ENCODE results near the gene MROH8. TPM values are rescaled to one million over a fixed set of nuclear protein-coding genes. Genes with fewer than 3 reads are reported as not detected.
"Not testable (repeated sequence)": the region's sequence is repeated elsewhere in the genome, so short reads cannot be mapped to it uniquely, and the experiment has no call there.

Gene MROH8
- total and polyA plus RNA-seq, 2 donors from 2014 or later = 2.4 to 4.4 TPM

DNA sequence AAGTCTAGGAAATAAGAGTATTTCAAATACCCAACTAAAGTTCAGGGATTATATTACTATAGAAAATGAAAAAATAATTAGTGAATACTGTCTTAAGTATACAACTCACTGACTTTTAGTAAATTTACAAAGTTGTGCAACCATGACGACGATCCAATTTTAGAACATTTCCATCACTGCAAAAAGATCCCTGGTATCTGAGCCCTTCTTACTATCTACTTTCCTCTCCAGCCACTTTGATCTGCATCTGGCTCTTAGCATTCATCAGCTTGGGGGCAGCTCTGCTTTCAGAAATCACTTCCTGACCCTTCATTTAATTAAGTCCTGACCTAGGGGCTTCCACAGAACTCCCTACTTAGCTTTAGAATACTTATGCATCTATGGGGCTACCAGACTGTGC is 45.4 kb downstream of the MROH8 start:
- Histone ChIP-seq H3K27me3 (ENCODE audit: control insufficient read depth, insufficient read depth, low read length) (no peaks in the 10 kb centered on the region), H3K4me3 (ENCODE audit: low read length in 3 of 3) (no peak overlapping the region), H3K36me3 (ENCODE audit: control insufficient read depth in 2 of 3, insufficient read depth in 3 of 3, low read length in 3 of 3) (no peaks in the 10 kb centered on the region), H3K4me1 (ENCODE audit: control insufficient read depth in 2 of 3, insufficient read depth in 2 of 3, low read depth in 1 of 3, low read length in 3 of 3) (no peaks in the 10 kb centered on the region), H3K27ac (ENCODE audit: low read depth in 2 of 2, low read length in 2 of 2) (no peak overlapping the region), H3K9me3 (ENCODE audit: control insufficient read depth in 2 of 3, insufficient read depth in 1 of 3, low read length in 3 of 3) (no peaks in the 10 kb centered on the region), H3K9ac (ENCODE audit: low read length in 3 of 3) (no peak overlapping the region)
- TF ChIP-seq, protein P1, sequence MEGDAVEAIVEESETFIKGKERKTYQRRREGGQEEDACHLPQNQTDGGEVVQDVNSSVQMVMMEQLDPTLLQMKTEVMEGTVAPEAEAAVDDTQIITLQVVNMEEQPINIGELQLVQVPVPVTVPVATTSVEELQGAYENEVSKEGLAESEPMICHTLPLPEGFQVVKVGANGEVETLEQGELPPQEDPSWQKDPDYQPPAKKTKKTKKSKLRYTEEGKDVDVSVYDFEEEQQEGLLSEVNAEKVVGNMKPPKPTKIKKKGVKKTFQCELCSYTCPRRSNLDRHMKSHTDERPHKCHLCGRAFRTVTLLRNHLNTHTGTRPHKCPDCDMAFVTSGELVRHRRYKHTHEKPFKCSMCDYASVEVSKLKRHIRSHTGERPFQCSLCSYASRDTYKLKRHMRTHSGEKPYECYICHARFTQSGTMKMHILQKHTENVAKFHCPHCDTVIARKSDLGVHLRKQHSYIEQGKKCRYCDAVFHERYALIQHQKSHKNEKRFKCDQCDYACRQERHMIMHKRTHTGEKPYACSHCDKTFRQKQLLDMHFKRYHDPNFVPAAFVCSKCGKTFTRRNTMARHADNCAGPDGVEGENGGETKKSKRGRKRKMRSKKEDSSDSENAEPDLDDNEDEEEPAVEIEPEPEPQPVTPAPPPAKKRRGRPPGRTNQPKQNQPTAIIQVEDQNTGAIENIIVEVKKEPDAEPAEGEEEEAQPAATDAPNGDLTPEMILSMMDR (IDR thresholded peaks at IDR 0.05; ENCODE audit: borderline replicate concordance, extremely low read depth, insufficient read depth) = no peak
- DNase-seq = no peak
- no peak for FAIRE-seq
- intact Hi-C loops (cut with DNase I) = no loop called here

DNA sequence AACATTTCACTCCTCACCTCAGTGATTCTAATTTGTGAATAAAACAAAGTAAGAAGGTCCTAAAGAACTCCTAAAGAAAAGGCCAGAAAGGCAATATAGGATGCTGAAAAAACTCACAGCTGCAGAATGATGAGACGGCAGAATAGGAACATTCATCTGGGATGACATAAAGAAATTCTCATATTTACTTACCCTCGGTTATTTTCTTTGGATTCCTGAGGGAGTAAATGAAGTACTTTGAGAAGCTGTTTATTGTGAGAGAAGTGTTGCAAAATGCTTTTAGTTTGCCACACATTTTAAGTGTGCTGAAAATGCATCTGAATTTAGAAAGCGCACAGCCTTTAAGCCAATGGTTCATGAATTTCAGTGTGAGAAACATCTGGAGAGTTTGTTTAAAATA is 47.9 kb downstream of the MROH8 start:
- Histone ChIP-seq H3K36me3 (ENCODE audit: control insufficient read depth in 2 of 3, insufficient read depth in 3 of 3, low read length in 3 of 3) (no peaks in the 10 kb centered on the region), H3K27me3 (ENCODE audit: control insufficient read depth, insufficient read depth, low read length) (no peaks in the 10 kb centered on the region), H3K4me3 (ENCODE audit: low read length in 3 of 3) (no peak overlapping the region), H3K9me3 (ENCODE audit: control insufficient read depth in 2 of 3, insufficient read depth in 1 of 3, low read length in 3 of 3) (no peaks in the 10 kb centered on the region), H3K9ac (ENCODE audit: low read length in 3 of 3) (no peak overlapping the region), H3K4me1 (ENCODE audit: control insufficient read depth in 2 of 3, insufficient read depth in 2 of 3, low read depth in 1 of 3, low read length in 3 of 3) (no peaks in the 10 kb centered on the region), H3K27ac (ENCODE audit: low read depth in 2 of 2, low read length in 2 of 2) (no peak overlapping the region)
- no peak for FAIRE-seq
- intact Hi-C loops (cut with DNase I) = no loop called here
- TF ChIP-seq, protein P1 (IDR thresholded peaks at IDR 0.05; ENCODE audit: borderline replicate concordance, extremely low read depth, insufficient read depth) = no peak
- DNase-seq = no peak

DNA sequence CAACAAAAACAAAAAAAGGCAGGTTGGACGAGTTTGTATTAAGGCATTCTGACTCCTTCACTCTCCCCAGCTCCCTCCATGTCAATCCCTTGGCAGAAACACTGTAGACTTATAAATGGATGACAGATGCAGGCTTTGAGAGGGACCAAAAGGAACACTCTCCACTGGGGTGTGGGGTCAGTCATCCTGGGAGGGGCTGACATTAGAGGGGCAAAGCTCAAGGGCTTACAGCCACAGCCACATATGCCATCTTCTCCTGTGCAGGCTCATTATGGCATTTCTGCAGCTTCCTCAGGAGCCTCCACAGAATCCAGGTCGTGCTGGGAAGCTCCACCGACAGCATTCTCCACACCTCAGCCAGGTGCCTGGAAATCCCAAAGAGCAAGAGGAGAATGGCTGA is 50.5 kb downstream of the MROH8 start:
- Histone ChIP-seq H3K4me1 (ENCODE audit: control insufficient read depth in 2 of 3, insufficient read depth in 2 of 3, low read depth in 1 of 3, low read length in 3 of 3) (no peaks in the 10 kb centered on the region), H3K4me3 (ENCODE audit: low read length in 3 of 3) (no peak overlapping the region), H3K27me3 (ENCODE audit: control insufficient read depth, insufficient read depth, low read length) (no peaks in the 10 kb centered on the region), H3K36me3 (ENCODE audit: control insufficient read depth in 2 of 3, insufficient read depth in 3 of 3, low read length in 3 of 3) (no peaks in the 10 kb centered on the region), H3K27ac (ENCODE audit: low read depth in 2 of 2, low read length in 2 of 2) (no peak overlapping the region), H3K9ac (ENCODE audit: low read length in 3 of 3) (no peak overlapping the region), H3K9me3 (ENCODE audit: control insufficient read depth in 2 of 3, insufficient read depth in 1 of 3, low read length in 3 of 3) (no peaks in the 10 kb centered on the region)
- no peak for FAIRE-seq
- intact Hi-C loops (cut with DNase I) = no loop called here
- TF ChIP-seq, protein P1 (IDR thresholded peaks at IDR 0.05; ENCODE audit: borderline replicate concordance, extremely low read depth, insufficient read depth) = no peak
- DNase-seq = no peak

DNA sequence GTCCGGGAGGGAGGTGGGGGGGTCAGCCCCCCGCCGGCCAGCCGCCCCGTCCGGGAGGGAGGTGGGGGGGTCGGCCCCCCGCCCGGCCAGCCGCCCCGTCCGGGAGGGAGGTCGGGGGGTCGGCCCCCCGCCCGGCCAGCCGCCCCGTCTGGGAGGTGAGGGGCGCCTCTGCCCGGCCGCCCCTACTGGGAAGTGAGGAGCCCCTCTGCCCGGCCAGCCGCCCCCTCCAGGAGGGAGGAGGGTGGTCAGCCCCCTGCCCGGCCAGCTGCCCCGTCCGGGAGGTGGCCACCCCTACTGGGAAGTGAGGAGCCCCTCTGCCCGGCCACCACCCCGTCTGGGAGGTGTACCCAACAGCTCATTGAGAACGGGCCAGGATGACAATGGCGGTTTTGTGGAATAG is 53.1 kb downstream of the MROH8 start:
- intact Hi-C loops (cut with DNase I); H3K9ac ChIP-seq (ENCODE audit: low read length in 3 of 3); H3K27me3 ChIP-seq (ENCODE audit: control insufficient read depth, insufficient read depth, low read length); H3K4me3 ChIP-seq (ENCODE audit: low read length in 3 of 3); DNase-seq; H3K9me3 ChIP-seq (ENCODE audit: control insufficient read depth in 2 of 3, insufficient read depth in 1 of 3, low read length in 3 of 3); FAIRE-seq; H3K36me3 ChIP-seq (ENCODE audit: control insufficient read depth in 2 of 3, insufficient read depth in 3 of 3, low read length in 3 of 3); H3K27ac ChIP-seq (ENCODE audit: low read depth in 2 of 2, low read length in 2 of 2); H3K4me1 ChIP-seq (ENCODE audit: control insufficient read depth in 2 of 3, insufficient read depth in 2 of 3, low read depth in 1 of 3, low read length in 3 of 3): not testable (repeated sequence)

All from kidney (tissue), 14 donors.